Rectal smooth muscle tissue (tissue), 1 donor: Measurements from ENCODE around the gene OR13F1.

Experiments
- H3K27ac ChIP-seq: one replicate; pipeline ENCODE4 v1.7.0; 2013; ENCODE audit warnings: low read depth, low read length, inconsistent platforms
- H3K27me3 ChIP-seq: one replicate; pipeline ENCODE4 v1.7.0; 2013; ENCODE audit warnings: low read length; ENCODE audit not compliant: control insufficient read depth, insufficient read depth
- H3K36me3 ChIP-seq: one replicate; pipeline ENCODE4 v1.7.0; 2013; ENCODE audit warnings: low read length; ENCODE audit not compliant: control insufficient read depth, insufficient read depth
- H3K4me1 ChIP-seq: one replicate; pipeline ENCODE4 v1.7.0; 2013; ENCODE audit warnings: low read length; ENCODE audit not compliant: control insufficient read depth, insufficient read depth
- H3K4me3 ChIP-seq: one replicate; pipeline ENCODE4 v1.7.0; 2013; ENCODE audit warnings: low read length
- H3K9ac ChIP-seq: one replicate; pipeline ENCODE4 v1.7.0; 2013; ENCODE audit warnings: low read length

OR13F1 gene

DNA sequence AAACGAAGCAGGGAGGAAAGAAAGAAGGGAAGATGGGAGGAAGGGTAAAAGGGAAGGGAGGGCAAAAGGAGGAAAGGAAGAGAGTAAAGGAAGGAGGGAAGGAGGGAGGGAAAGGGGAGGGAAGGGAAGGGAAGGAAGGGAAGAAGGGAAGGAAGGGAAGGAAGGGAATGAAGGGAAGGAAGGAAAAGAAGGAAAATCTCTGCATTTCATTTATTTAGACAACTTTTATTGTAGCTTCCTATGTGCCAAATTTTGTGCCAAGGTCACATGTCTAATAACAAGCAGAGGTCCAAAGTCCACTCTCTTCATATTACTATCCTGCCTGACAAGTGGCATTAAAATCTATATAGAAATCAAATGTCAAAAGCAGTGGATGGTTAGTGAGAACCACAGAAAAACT, 35.2 kb downstream of the OR13F1 start:
- H3K27me3 ChIP-seq = no peaks in the 10 kb centered on the region
- no peak overlapping the region for H3K4me3 ChIP-seq
- no peak overlapping the region for H3K27ac ChIP-seq
- H3K36me3 ChIP-seq = no peaks in the 10 kb centered on the region
- H3K9ac ChIP-seq = no peak overlapping the region
- no peaks in the 10 kb centered on the region for H3K4me1 ChIP-seq

DNA sequence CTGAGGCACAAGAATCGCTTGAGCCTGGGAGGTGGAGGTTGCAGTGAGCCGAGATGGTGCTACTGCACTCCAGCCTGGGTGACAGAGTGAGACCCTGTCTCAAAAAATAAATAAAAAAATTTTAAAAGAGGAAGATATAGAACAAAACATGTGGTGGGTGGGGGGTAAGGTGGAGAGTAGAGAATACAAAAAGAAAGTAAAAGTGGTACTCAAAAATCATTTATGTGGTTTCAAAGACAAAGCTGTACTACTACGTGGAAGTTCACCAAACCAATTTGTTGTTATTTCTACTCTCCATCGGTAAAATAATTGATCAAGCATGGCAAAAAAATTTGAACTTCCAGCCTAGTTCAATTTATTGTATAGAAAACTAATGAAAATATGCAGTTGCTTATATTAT, 40.6 kb downstream of the OR13F1 start:
- no peaks in the 10 kb centered on the region for H3K27me3 ChIP-seq
- H3K4me3 ChIP-seq = no peak overlapping the region

DNA sequence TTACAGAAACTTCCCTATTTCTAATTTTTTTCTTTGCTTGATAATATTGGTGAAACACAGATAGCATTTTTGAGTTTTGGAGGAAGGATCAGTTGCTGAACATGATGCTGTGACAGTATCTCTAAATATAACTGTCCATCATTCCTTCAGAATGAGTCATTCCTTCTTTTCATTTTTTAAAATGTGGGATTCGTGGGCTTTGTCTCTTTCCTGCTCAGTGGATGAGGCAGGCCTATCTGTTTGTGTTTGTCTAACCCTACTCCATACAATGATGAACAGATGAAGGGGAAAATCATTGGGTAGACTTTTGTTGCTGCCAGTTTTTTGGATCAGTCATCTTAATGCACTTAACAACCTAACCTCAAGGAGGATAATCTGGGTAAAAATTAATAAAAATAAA, 49.2 kb downstream of the OR13F1 start:
- Histone ChIP-seq H3K4me1 (no peaks in the 10 kb centered on the region), H3K9ac (no peak overlapping the region), H3K36me3 (no peaks in the 10 kb centered on the region), H3K27ac (no peak overlapping the region), H3K27me3 (no peaks in the 10 kb centered on the region), H3K4me3 (no peak overlapping the region)

More for the DNA sequence above, 40.6 kb downstream of the OR13F1 start:
- H3K27ac ChIP-seq = no peak overlapping the region
- no peak overlapping the region for H3K9ac ChIP-seq
- no peaks in the 10 kb centered on the region for H3K36me3 ChIP-seq
- H3K4me1 ChIP-seq = no peaks in the 10 kb centered on the region
